Measurements from ENCODE around the gene NFYC. TPM values are rescaled to one million over a fixed set of nuclear protein-coding genes. Genes with fewer than 3 reads are reported as not detected.

Gene NFYC
- total RNA-seq = 78.6 TPM
- long read RNA-seq, transcript NFYC-202 (10 exons, 1,202 nt) = minor isoform, 6 of 120 reads
- long read RNA-seq, transcript NFYC-213 (10 exons, 1,950 nt) = major isoform, 86 of 120 reads
- long read RNA-seq, partial matches to known transcripts = 11 of 120 reads
- long read RNA-seq, other reads (novel, unspliced or antisense) = 12 of 120 reads

- DNase-seq = peak; percentile 97
- intact Hi-C loops (cut with micrococcal nuclease) = no loop called here
- peak; percentile 96 for ATAC-seq
Measured at GRCh38 chr1:40691538-40692428, at the start of gene NFYC. Gene NFYC (plus strand): TSS chr1:40691704. CDS start chr1:40738844, 47,140 bp downstream.

- no peak for ATAC-seq
- intact Hi-C loops (cut with micrococcal nuclease) = no loop called here
- no peak for DNase-seq
Measured at GRCh38 chr1:40645118-40645680, 46.3 kb upstream of the NFYC start.

- ATAC-seq = no peak
- intact Hi-C loops (cut with micrococcal nuclease) = no loop called here
Measured at GRCh38 chr1:40646315-40646714, 45.2 kb upstream of the NFYC start.

GRCh38 chr1:40648200-40648599, 43.3 kb upstream of the NFYC start:
- ATAC-seq (no peak), DNase-seq (no peak)
- intact Hi-C loops (cut with micrococcal nuclease) = no loop called here

More at GRCh38 chr1:40646315-40646714, 45.2 kb upstream of the NFYC start:
- no peak for DNase-seq

- intact Hi-C loops (cut with micrococcal nuclease) = no loop called here
- ATAC-seq = no peak
- DNase-seq = no peak
Measured at GRCh38 chr1:40648928-40649591, 42.4 kb upstream of the NFYC start.

GRCh38 chr1:40649592-40649930, 41.9 kb upstream of the NFYC start:
- intact Hi-C loops (cut with micrococcal nuclease) = no loop called here
- DNase-seq (no peak), ATAC-seq (no peak)

GRCh38 chr1:40650075-40650474, 41.4 kb upstream of the NFYC start:
- no peak for DNase-seq
- ATAC-seq = peak; percentile 15
- intact Hi-C loops (cut with micrococcal nuclease) = no loop called here

- peak; percentile 62 for DNase-seq
- ATAC-seq = peak; percentile 91
- intact Hi-C loops (cut with micrococcal nuclease) = no loop called here
Measured at GRCh38 chr1:40651138-40651857, 40.2 kb upstream of the NFYC start.

GRCh38 chr1:40652468-40652867, 39.0 kb upstream of the NFYC start:
- DNase-seq (no peak), ATAC-seq (no peak)
- intact Hi-C loops (cut with micrococcal nuclease) = no loop called here

- ATAC-seq (no peak), DNase-seq (no peak)
- intact Hi-C loops (cut with micrococcal nuclease) = no loop called here
Measured at GRCh38 chr1:40652979-40653378, 38.5 kb upstream of the NFYC start.

GRCh38 chr1:40653851-40654537, 37.5 kb upstream of the NFYC start:
- intact Hi-C loops (cut with micrococcal nuclease) = no loop called here
- no peak for ATAC-seq
- no peak for DNase-seq

- ATAC-seq (no peak), DNase-seq (no peak)
- intact Hi-C loops (cut with micrococcal nuclease) = no loop called here
Measured at GRCh38 chr1:40657046-40657445, 34.5 kb upstream of the NFYC start.

- ATAC-seq (no peak), DNase-seq (no peak)
- intact Hi-C loops (cut with micrococcal nuclease) = no loop called here
Measured at GRCh38 chr1:40658751-40659648, 32.5 kb upstream of the NFYC start.

- intact Hi-C loops (cut with micrococcal nuclease) = no loop called here
- DNase-seq (no peak), ATAC-seq (no peak)
Measured at GRCh38 chr1:40659649-40659947, 31.9 kb upstream of the NFYC start.

- DNase-seq (no peak), ATAC-seq (no peak)
- intact Hi-C loops (cut with micrococcal nuclease) = loop anchor here (10.0 kb wide), 1 partner anchor 47 kb away; no protein-coding TSS in a partner anchor
Measured at GRCh38 chr1:40661678-40662077, 29.8 kb upstream of the NFYC start.

- intact Hi-C loops (cut with micrococcal nuclease) = loop anchor here (10.0 kb wide), 1 partner anchor 47 kb away; no protein-coding TSS in a partner anchor
- no peak for DNase-seq
- no peak for ATAC-seq
Measured at GRCh38 chr1:40662151-40662550, 29.4 kb upstream of the NFYC start.

- DNase-seq (no peak), ATAC-seq (no peak)
- intact Hi-C loops (cut with micrococcal nuclease) = loop anchor here (10.0 kb wide), 1 partner anchor 48 kb away; no protein-coding TSS in a partner anchor
Measured at GRCh38 chr1:40662864-40663263, 28.6 kb upstream of the NFYC start.
